ENCODE measurements around the gene ZMYND10. TPM values are rescaled to one million over a fixed set of nuclear protein-coding genes. Genes with fewer than 3 reads are reported as not detected.

Gene ZMYND10
- total RNA-seq, 1 donor from 2014 or later, result 13.4 TPM

GRCh38 chr3:50369012-50369670, 23.6 kb upstream of the ZMYND10 start:
- TF ChIP-seq, protein P1, sequence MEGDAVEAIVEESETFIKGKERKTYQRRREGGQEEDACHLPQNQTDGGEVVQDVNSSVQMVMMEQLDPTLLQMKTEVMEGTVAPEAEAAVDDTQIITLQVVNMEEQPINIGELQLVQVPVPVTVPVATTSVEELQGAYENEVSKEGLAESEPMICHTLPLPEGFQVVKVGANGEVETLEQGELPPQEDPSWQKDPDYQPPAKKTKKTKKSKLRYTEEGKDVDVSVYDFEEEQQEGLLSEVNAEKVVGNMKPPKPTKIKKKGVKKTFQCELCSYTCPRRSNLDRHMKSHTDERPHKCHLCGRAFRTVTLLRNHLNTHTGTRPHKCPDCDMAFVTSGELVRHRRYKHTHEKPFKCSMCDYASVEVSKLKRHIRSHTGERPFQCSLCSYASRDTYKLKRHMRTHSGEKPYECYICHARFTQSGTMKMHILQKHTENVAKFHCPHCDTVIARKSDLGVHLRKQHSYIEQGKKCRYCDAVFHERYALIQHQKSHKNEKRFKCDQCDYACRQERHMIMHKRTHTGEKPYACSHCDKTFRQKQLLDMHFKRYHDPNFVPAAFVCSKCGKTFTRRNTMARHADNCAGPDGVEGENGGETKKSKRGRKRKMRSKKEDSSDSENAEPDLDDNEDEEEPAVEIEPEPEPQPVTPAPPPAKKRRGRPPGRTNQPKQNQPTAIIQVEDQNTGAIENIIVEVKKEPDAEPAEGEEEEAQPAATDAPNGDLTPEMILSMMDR (conservative IDR thresholded peaks at IDR 0.05), result no peak
- H3K4me1 Mint-ChIP-seq (ENCODE audit: unreplicated experiment), result peaks cover 12% of the 10 kb centered on the region
- no peak overlapping the region for H3K4me3 Mint-ChIP-seq
- H3K27me3 Mint-ChIP-seq, result no peaks in the 10 kb centered on the region
- no peak for DNase-seq (ENCODE audit: extremely low spot score, unreplicated experiment)
- no peak overlapping the region for H3K27ac Mint-ChIP-seq
- H3K36me3 Mint-ChIP-seq, result no peaks in the 10 kb centered on the region
- H3K9me3 Mint-ChIP-seq, result no peaks in the 10 kb centered on the region

GRCh38 chr3:50365842-50366220, 20.3 kb upstream of the ZMYND10 start:
- no peak for DNase-seq (ENCODE audit: extremely low spot score, unreplicated experiment)
- no peak overlapping the region for H3K27ac Mint-ChIP-seq
- peak overlapping the region; percentile 85 for H3K4me3 Mint-ChIP-seq
- no peaks in the 10 kb centered on the region for H3K27me3 Mint-ChIP-seq
- peaks cover 4% of the 10 kb centered on the region for H3K4me1 Mint-ChIP-seq (ENCODE audit: unreplicated experiment)
- H3K9me3 Mint-ChIP-seq, result no peaks in the 10 kb centered on the region
- TF ChIP-seq, protein P1 (conservative IDR thresholded peaks at IDR 0.05), result no peak
- no peaks in the 10 kb centered on the region for H3K36me3 Mint-ChIP-seq

GRCh38 chr3:50365080-50365841, 19.7 kb upstream of the ZMYND10 start:
- TF ChIP-seq, protein P1 (conservative IDR thresholded peaks at IDR 0.05), result no peak
- no peaks in the 10 kb centered on the region for H3K36me3 Mint-ChIP-seq
- H3K9me3 Mint-ChIP-seq, result no peaks in the 10 kb centered on the region
- H3K27ac Mint-ChIP-seq, result peak overlapping the region; percentile 50
- peak overlapping the region; percentile 85 for H3K4me3 Mint-ChIP-seq
- H3K27me3 Mint-ChIP-seq, result no peaks in the 10 kb centered on the region
- peak; percentile 86 for DNase-seq (ENCODE audit: extremely low spot score, unreplicated experiment)
- no peaks in the 10 kb centered on the region for H3K4me1 Mint-ChIP-seq (ENCODE audit: unreplicated experiment)

DNA sequence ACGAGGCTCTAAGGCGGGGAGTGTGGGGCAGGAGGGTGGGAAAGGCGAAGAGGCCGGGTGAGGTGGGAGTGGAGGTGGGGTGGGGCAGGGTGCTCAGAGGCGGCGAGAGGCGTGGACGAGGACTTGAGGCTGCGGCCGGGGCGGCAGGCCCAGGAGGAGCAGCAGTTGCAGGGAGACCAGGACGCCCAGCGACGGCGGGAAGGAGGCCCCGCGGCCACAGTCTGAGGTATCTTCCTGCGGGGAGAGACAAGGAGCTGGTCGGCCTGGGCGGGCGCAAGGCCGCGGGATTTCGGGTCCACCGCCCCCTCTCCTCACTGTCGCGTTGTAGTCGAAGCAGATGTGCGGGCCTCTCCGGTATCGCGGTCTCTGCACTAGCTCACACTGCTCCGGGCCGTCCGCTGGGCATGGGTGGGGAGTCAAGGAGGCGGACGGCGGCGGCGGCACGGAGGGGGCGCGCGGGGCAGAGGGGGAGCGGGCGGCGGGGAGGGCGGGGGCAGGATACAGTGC, 19.1 kb upstream of the ZMYND10 start:
- no peaks in the 10 kb centered on the region for H3K36me3 Mint-ChIP-seq
- peaks cover 3% of the 10 kb centered on the region for H3K4me1 Mint-ChIP-seq (ENCODE audit: unreplicated experiment)
- no peak for DNase-seq (ENCODE audit: extremely low spot score, unreplicated experiment)
- H3K4me3 Mint-ChIP-seq, result peak overlapping the region; percentile 85
- no peaks in the 10 kb centered on the region for H3K9me3 Mint-ChIP-seq
- H3K27me3 Mint-ChIP-seq, result no peaks in the 10 kb centered on the region
- peak overlapping the region; percentile 50 for H3K27ac Mint-ChIP-seq
- TF ChIP-seq, protein P1 (conservative IDR thresholded peaks at IDR 0.05), result no peak

DNA sequence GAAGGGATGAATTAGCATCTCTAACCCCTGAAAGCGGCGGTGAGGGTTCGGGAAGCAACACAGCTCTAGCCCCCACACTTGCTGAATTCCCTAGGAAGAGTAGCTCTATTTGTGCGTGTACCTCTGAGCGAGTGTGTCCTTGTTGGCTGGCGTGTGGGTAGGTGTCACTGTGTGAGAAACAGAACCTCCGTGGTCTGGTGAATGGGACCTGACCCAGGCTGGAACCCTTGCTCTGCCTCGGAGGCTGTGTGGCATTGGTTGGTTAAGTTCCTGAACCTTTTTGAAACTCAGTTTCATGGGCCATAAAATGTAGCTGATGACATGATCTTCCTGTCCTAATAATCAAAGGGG, 14.2 kb upstream of the ZMYND10 start:
- DNase-seq (ENCODE audit: extremely low spot score, unreplicated experiment), result no peak
- TF ChIP-seq, protein P1 (conservative IDR thresholded peaks at IDR 0.05), result no peak
- Mint-ChIP-seq H3K27ac (peak overlapping the region; percentile 95), H3K4me3 (peak overlapping the region; percentile 98), H3K4me1 (ENCODE audit: unreplicated experiment) (peaks cover 26% of the 10 kb centered on the region), H3K27me3 (no peaks in the 10 kb centered on the region), H3K36me3 (no peaks in the 10 kb centered on the region), H3K9me3 (no peaks in the 10 kb centered on the region)

Measured in type B pancreatic cell (in vitro differentiated cells).